Measurements from ENCODE around the gene AP5S1.
A peak's percentile ranks its signal among the peaks of the same experiment; 100 is the strongest.
"Not testable (repeated sequence)": the region's sequence is repeated elsewhere in the genome, so short reads cannot be mapped to it uniquely, and the experiment has no call there.

Gene AP5S1

DNA sequence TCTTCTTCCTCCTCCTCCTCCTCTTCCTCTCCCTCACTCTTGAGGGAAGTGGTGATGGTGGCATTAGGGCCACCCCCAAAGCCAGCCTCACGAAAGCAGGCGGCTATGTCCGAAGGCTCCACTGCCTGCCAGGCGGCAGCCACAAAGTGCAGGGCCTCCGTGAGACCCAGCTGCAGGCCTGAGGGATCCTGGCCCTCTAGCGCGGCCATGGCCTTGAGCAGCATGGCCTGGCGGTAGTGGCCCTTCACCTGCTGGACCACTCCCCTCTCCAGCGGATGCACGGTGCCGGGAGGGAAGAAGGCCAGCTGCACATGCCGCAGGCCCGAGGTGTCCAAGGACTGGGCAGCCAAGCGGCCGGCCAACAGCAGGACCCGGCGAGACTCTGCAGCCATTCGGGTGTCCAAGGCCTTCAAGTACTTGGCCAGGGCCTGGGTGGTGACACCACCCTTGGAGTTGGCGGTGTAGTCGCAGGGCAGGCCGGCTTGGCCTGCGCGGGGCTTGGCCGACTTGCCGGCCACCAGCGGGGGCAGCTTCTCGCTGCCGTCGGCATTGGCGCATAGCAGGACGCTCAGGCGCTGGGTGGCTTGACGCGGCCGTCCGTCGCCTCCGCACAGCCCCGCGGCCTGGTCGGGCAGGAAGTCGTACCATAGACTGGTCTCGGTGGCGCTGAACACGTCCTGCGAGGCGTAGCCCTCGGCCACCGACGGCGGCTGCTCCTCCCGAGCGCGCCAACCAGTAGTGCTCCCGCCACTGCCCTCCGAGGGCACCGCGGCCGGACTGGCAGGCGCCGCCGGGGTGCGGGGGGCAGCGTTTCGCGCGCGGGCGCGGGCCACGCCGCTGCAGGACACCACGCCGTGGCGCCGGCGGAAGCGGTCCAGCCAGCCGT is 34.9 kb upstream of the AP5S1 start:
- in situ Hi-C loops (cut with MboI; ENCODE audit: low sequenced_read_pairs, unreplicated experiment): no loop called here
- TF ChIP-seq, protein P1, sequence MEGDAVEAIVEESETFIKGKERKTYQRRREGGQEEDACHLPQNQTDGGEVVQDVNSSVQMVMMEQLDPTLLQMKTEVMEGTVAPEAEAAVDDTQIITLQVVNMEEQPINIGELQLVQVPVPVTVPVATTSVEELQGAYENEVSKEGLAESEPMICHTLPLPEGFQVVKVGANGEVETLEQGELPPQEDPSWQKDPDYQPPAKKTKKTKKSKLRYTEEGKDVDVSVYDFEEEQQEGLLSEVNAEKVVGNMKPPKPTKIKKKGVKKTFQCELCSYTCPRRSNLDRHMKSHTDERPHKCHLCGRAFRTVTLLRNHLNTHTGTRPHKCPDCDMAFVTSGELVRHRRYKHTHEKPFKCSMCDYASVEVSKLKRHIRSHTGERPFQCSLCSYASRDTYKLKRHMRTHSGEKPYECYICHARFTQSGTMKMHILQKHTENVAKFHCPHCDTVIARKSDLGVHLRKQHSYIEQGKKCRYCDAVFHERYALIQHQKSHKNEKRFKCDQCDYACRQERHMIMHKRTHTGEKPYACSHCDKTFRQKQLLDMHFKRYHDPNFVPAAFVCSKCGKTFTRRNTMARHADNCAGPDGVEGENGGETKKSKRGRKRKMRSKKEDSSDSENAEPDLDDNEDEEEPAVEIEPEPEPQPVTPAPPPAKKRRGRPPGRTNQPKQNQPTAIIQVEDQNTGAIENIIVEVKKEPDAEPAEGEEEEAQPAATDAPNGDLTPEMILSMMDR (IDR thresholded peaks at IDR 0.05; ENCODE audit: borderline replicate concordance, control extremely low read depth, extremely low read depth, insufficient read depth, missing control alignments): no peak
- no peak for DNase-seq (ENCODE audit: low spot score)

DNA sequence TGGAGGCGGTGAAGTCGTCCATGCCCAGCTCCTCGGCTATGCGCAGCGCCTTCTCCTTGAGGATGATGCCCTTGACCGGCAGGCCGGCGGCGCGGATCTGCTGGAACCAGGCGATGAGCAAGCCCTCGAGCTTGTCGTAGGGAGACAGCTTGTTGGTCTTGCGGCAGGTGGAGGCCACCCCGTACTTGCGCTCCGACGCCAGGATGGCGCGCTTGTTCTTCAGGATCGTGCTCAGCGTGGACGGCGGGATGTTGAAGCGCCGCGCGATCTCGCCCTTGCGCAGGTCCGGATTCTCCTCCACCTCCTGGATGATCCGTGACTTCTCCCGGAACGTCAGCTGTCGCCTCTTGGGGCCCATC is 34.2 kb upstream of the AP5S1 start:
- in situ Hi-C loops (cut with MboI; ENCODE audit: low sequenced_read_pairs, unreplicated experiment): no loop called here
- peak; percentile 60 for DNase-seq (ENCODE audit: low spot score)
- TF ChIP-seq, protein P1 (IDR thresholded peaks at IDR 0.05; ENCODE audit: borderline replicate concordance, control extremely low read depth, extremely low read depth, insufficient read depth, missing control alignments): no peak

DNA sequence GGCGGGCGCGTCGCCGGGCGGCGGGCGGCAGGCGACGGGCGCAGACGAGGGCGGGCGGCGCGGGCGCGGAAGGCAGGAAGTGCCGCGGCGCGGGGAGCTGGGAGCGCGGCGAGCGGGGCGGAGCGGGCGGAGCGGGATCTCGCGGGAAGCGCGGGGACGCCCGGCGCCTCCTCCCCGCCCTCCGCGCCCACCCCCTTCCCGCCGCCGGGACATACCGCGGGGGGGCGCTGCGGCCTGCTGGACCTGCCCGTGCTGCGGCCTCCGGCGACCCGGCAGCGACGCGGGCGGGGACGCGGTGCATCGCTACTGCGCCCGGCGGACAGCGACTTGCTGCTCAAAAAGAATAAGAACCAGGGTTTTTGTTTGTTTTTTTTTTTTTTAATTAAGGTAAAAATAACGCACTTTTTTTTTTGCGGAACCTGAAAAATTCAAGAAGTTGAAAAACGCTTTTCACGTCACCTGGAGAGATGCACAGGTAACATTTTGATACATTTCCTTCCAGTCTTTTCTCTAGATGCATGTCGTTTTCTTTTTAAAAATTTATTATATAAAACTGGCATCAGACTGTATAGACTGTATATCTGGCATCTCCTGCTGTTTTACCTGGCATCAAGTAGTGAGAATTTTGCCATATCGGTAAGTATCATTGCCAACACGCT is 33.6 kb upstream of the AP5S1 start, which contains the start of gene CENPB:
CENPB (minus strand) TSS at position 76 of the 659 bp plus-strand sequence. CDS start 257 bp downstream, outside the sequence.
- TF ChIP-seq, protein P1 (IDR thresholded peaks at IDR 0.05; ENCODE audit: borderline replicate concordance, control extremely low read depth, extremely low read depth, insufficient read depth, missing control alignments): peak; percentile 84
- in situ Hi-C loops (cut with MboI; ENCODE audit: low sequenced_read_pairs, unreplicated experiment): no loop called here
- peak; percentile 97 for DNase-seq (ENCODE audit: low spot score)

DNA sequence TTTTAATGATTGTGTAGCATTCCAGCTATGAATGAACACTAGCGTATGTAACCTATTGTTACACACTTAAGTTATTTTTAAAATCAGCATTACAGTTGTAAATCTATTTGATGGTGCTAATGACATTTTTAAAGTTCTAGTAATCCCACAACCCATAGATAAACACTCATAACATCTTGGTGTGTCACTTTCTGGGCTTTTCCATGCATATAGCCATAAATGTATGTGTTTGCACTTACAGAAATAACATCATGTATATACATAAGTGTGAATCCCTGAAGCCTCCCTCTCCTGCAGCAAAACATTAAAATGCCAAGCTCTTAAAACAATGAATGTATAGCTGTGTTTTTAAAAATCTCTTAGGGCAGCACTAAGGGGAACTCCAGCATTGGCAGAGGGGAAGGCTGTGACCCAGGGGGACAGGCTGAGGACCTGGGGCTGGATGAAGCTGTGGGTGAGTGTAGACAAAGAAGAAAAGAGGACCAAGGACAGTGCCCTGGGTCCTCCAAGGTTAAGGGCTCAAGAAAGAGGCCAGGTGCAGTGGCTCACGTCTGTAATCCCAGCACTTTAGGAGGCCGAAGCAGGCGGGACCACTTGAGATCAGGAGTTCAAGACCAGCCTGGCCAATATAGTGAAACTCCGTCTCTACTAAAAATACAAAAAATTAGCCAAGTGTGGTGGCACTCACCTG is 32.9 kb upstream of the AP5S1 start:
- TF ChIP-seq, protein P1 (IDR thresholded peaks at IDR 0.05; ENCODE audit: borderline replicate concordance, control extremely low read depth, extremely low read depth, insufficient read depth, missing control alignments): no peak
- in situ Hi-C loops (cut with MboI; ENCODE audit: low sequenced_read_pairs, unreplicated experiment): no loop called here

DNA sequence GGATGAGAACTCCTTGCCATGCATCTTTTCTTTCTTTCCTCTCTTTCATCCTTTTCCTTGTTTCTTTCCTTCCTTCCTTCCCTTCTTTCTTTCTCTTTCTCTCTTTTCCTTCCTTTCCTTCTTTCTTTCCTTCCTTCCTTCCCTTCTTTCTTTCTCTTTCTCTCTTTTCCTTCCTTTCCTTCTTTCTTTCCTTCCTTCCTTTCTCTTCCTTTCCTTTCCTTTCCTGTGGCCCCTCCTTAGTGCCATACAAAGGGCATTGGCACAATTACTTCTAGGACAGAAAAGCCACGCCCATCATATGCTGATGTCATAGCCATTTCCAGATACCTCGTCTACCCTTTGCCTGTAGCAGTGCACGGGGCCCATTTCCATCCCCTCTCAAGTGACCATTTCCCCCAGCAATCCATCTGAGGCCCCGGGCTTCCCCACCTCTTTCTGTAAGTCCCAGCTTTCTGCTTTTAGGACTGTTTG is 31.6 kb upstream of the AP5S1 start:
- TF ChIP-seq, protein P1 (IDR thresholded peaks at IDR 0.05; ENCODE audit: borderline replicate concordance, control extremely low read depth, extremely low read depth, insufficient read depth, missing control alignments): no peak
- DNase-seq (ENCODE audit: low spot score): no peak
- in situ Hi-C loops (cut with MboI; ENCODE audit: low sequenced_read_pairs, unreplicated experiment): no loop called here

More for the DNA sequence above, 32.9 kb upstream of the AP5S1 start:
- no peak for DNase-seq (ENCODE audit: low spot score)

DNA sequence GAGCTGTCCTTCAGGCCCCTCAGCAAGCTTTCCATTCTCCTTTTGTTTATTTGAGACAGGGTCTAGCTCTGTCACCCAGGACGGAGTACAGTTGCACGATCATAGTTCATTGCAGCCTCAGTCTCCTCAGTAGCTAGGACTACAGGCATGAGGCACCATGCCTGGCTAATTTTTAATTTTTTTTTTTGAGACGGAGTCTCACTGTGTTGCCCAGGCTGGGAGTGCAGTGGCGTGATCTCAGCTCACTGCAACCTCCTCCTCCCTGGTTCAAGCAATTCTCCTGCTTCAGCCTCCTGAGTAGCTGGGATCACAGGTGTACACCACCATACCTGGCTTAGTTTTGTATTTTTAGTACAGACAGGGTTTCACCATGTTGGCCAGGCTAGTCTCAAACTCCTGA is 31.1 kb upstream of the AP5S1 start:
- DNase-seq (ENCODE audit: low spot score); in situ Hi-C loops (cut with MboI; ENCODE audit: low sequenced_read_pairs, unreplicated experiment): not testable (repeated sequence)

DNA sequence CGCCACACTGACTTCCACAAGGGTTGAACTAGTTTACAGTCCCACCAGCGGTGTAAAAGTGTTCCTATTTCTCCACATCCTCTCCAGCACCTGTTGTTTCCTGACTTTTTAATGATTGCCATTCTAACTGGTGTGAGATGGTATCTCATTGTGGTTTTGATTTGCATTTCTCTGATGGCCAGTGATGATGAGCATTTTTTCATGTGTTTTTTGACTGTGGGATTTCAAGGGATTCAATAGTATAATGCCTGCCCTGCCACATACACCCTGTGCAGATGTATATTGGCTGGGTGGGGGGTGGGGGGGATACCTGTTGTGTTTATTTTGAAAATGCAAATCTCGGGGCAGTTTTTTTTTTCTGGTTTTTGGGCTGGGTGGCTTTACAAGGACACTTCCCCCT is 26.2 kb upstream of the AP5S1 start:
- DNase-seq (ENCODE audit: low spot score); in situ Hi-C loops (cut with MboI; ENCODE audit: low sequenced_read_pairs, unreplicated experiment): not testable (repeated sequence)

Data from GM13976 (cell line).